ENCODE results near the gene OAT. TPM values are rescaled to one million over a fixed set of nuclear protein-coding genes. Genes with fewer than 3 reads are reported as not detected.
A peak's percentile ranks its signal among the peaks of the same experiment; 100 is the strongest.

OAT gene
- total and polyA plus RNA-seq, 3 donors from 2014 or later, result 110 to 129 (median 115) TPM

GRCh38 chr10:124451276-124451675 is 32.6 kb upstream of the OAT start:
- DNase-seq, result no peak
- Histone ChIP-seq H3K36me3 (ENCODE audit: low read depth, missing control alignments) (no peaks in the 10 kb centered on the region), H3K9me3 (no peaks in the 10 kb centered on the region), H3K4me1 (peaks cover 15% of the 10 kb centered on the region), H3K27me3 (peaks cover 5% of the 10 kb centered on the region), H3K27ac (no peak overlapping the region), H3K4me3 (no peak overlapping the region)
- TF ChIP-seq CTCF (IDR thresholded peaks at IDR 0.05) (no peak), POLR2A (IDR thresholded peaks at IDR 0.05) (no peak)
- intact Hi-C loops (cut with DNase I; ENCODE audit: low total_unique reads), result no loop called here
- 41 to 46% methylated on average over 6 of the region's 6 CpGs for WGBS, 2 donors

GRCh38 chr10:124450783-124451057 is 32.0 kb upstream of the OAT start:
- Histone ChIP-seq H3K36me3 (ENCODE audit: low read depth, missing control alignments) (no peaks in the 10 kb centered on the region), H3K4me1 (peaks cover 15% of the 10 kb centered on the region), H3K9me3 (no peaks in the 10 kb centered on the region), H3K27ac (no peak overlapping the region), H3K27me3 (peaks cover 5% of the 10 kb centered on the region), H3K4me3 (no peak overlapping the region)
- WGBS, 2 donors, result 18 to 20% methylated on average over 5 of the region's 5 CpGs
- TF ChIP-seq CTCF (IDR thresholded peaks at IDR 0.05) (no peak), POLR2A (IDR thresholded peaks at IDR 0.05) (no peak)
- intact Hi-C loops (cut with DNase I; ENCODE audit: low total_unique reads), result no loop called here
- no peak for DNase-seq

GRCh38 chr10:124450012-124450782 is 31.5 kb upstream of the OAT start, which contains the start of gene NKX1-2:
Gene NKX1-2, minus strand, starts transcription at chr10:124450035. Its CDS starts 92 bp downstream, at chr10:124449943.
- peak within 1 kb of the TSS; percentile 1 to 31 for H3K4me3 ChIP-seq
- H3K27ac ChIP-seq, result no peak within 1 kb of the TSS
- intact Hi-C loops (cut with DNase I; ENCODE audit: low total_unique reads), result no loop called here
- TF ChIP-seq CTCF (IDR thresholded peaks at IDR 0.05) (no peak), POLR2A (IDR thresholded peaks at IDR 0.05) (no peak)
- H3K36me3 ChIP-seq (ENCODE audit: low read depth, missing control alignments), result no peaks in the 10 kb centered on the region
- peaks cover 5% of the 10 kb centered on the region for H3K27me3 ChIP-seq
- 4 to 13% methylated on average over 16 to 47 of the region's 57 CpGs for WGBS, 2 donors
- no peaks in the 10 kb centered on the region for H3K9me3 ChIP-seq
- DNase-seq, result peak; percentile 43
- H3K4me1 ChIP-seq, result peaks cover 15% of the 10 kb centered on the region

- Histone ChIP-seq H3K4me3 (peak overlapping the region; percentile 1 to 31), H3K36me3 (ENCODE audit: low read depth, missing control alignments) (no peaks in the 10 kb centered on the region)
- 2% methylated on average over 44 of the region's 59 CpGs; no CpG with 5 or more reads in 1 of the 2 donors for WGBS, 2 donors
Measured at GRCh38 chr10:124449170-124450011, 30.7 kb upstream of the OAT start.

More at GRCh38 chr10:124449170-124450011, 30.7 kb upstream of the OAT start:
- TF ChIP-seq POLR2A (IDR thresholded peaks at IDR 0.05), result no peak
- no peak for TF ChIP-seq CTCF (IDR thresholded peaks at IDR 0.05)
- intact Hi-C loops (cut with DNase I; ENCODE audit: low total_unique reads), result no loop called here
- Histone ChIP-seq H3K27ac (no peak overlapping the region), H3K4me1 (peaks cover 15% of the 10 kb centered on the region), H3K27me3 (peaks cover 5% of the 10 kb centered on the region), H3K9me3 (no peaks in the 10 kb centered on the region)
- DNase-seq, result no peak

Data from testis (tissue), 3 donors.